ENCODE results near the gene SLC6A13. TPM values are rescaled to one million over a fixed set of nuclear protein-coding genes. Genes with fewer than 3 reads are reported as not detected.

The SLC6A13 gene
- total RNA-seq, 2 experiments from 2014 or later: 0.09 TPM; not detected in 1

GRCh38 chr12:252636-253035 lies 10.0 kb downstream of the SLC6A13 start:
- ChIA-PET CTCF (ENCODE audit: unreplicated experiment) (no interaction called here), POLR2A (interaction anchor here (0.5 kb wide), 1 partner anchor 226 kb away, joined by 6 read pairs; no protein-coding TSS in a partner anchor)
- BruUV-seq (replicated peaks): no TSS peak

GRCh38 chr12:247271-247670 lies 15.4 kb downstream of the SLC6A13 start:
- Histone ChIP-seq H3K9me3 (ENCODE audit: low read length) (peaks cover 6% of the 10 kb centered on the region; the same call in 1 of the 2 replicates), H4K20me1 (ENCODE audit: insufficient read depth, low read length) (no peaks in the 10 kb centered on the region), H3K4me1 (ENCODE audit: insufficient read depth, low read length, poor library complexity, severe bottlenecking) (no peaks in the 10 kb centered on the region), H3K36me3 (ENCODE audit: insufficient read depth, low read length) (no peaks in the 10 kb centered on the region), H3K4me3 (ENCODE audit: low read depth, low read length, poor library complexity, severe bottlenecking) (no peak overlapping the region), H3K27ac (ENCODE audit: low read depth, low read length, poor library complexity, severe bottlenecking) (no peak overlapping the region), H2AFZ (ENCODE audit: low read length) (no peak overlapping the region), H3K4me2 (ENCODE audit: low read length) (no peak overlapping the region), H3K9me2 (ENCODE audit: insufficient read depth, low read length) (0 out of 2 replicates have a peak, but pooled peaks cover 5% of the 10 kb centered on the region), H3K79me2 (ENCODE audit: insufficient read depth, low read depth, low read length) (no peaks in the 10 kb centered on the region)
- CTCF ChIA-PET (ENCODE audit: unreplicated experiment): no interaction called here
- POLR2A ChIA-PET: interaction anchor here (0.7 kb wide), 1 partner anchor 83 kb away, joined by 5 read pairs; no protein-coding TSS in a partner anchor
- BruUV-seq (replicated peaks): no TSS peak
- intact Hi-C loops (cut with micrococcal nuclease; ENCODE audit: unreplicated experiment): no loop called here
- TF ChIP-seq CTCF (conservative IDR thresholded peaks at IDR 0.05; ENCODE audit: low read length) (no peak), EZH2phosphoT487 (IDR thresholded peaks at IDR 0.05; ENCODE audit: borderline replicate concordance, low read depth, low read length) (no peak)
- DNase-seq (ENCODE audit: low spot score): no peak

More at GRCh38 chr12:252636-253035, 10.0 kb downstream of the SLC6A13 start:
- Histone ChIP-seq H3K4me1 (ENCODE audit: insufficient read depth, low read length, poor library complexity, severe bottlenecking) (no peaks in the 10 kb centered on the region), H4K20me1 (ENCODE audit: insufficient read depth, low read length) (no peaks in the 10 kb centered on the region), H3K9me3 (ENCODE audit: low read length) (no peaks in the 10 kb centered on the region), H3K4me3 (ENCODE audit: low read depth, low read length, poor library complexity, severe bottlenecking) (no peak overlapping the region), H3K4me2 (ENCODE audit: low read length) (no peak overlapping the region), H3K27ac (ENCODE audit: low read depth, low read length, poor library complexity, severe bottlenecking) (no peak overlapping the region), H2AFZ (ENCODE audit: low read length) (no peak overlapping the region), H3K36me3 (ENCODE audit: insufficient read depth, low read length) (no peaks in the 10 kb centered on the region), H3K79me2 (ENCODE audit: insufficient read depth, low read depth, low read length) (no peaks in the 10 kb centered on the region), H3K9me2 (ENCODE audit: insufficient read depth, low read length) (0 out of 2 replicates have a peak, but pooled peaks cover 5% of the 10 kb centered on the region)
- TF ChIP-seq EZH2phosphoT487 (IDR thresholded peaks at IDR 0.05; ENCODE audit: borderline replicate concordance, low read depth, low read length) (no peak), CTCF (conservative IDR thresholded peaks at IDR 0.05; ENCODE audit: low read length) (no peak)
- DNase-seq (ENCODE audit: low spot score): no peak
- intact Hi-C loops (cut with micrococcal nuclease; ENCODE audit: unreplicated experiment): no loop called here

- Histone ChIP-seq H2AFZ (ENCODE audit: low read length) (no peak overlapping the region), H4K20me1 (ENCODE audit: insufficient read depth, low read length) (no peaks in the 10 kb centered on the region), H3K4me2 (ENCODE audit: low read length) (no peak overlapping the region), H3K79me2 (ENCODE audit: insufficient read depth, low read depth, low read length) (no peaks in the 10 kb centered on the region), H3K4me1 (ENCODE audit: insufficient read depth, low read length, poor library complexity, severe bottlenecking) (no peaks in the 10 kb centered on the region), H3K9me3 (ENCODE audit: low read length) (peaks cover 6% of the 10 kb centered on the region; the same call in 1 of the 2 replicates), H3K9me2 (ENCODE audit: insufficient read depth, low read length) (0 out of 2 replicates have a peak, but pooled peaks cover 2% of the 10 kb centered on the region), H3K36me3 (ENCODE audit: insufficient read depth, low read length) (no peaks in the 10 kb centered on the region), H3K27ac (ENCODE audit: low read depth, low read length, poor library complexity, severe bottlenecking) (no peak overlapping the region), H3K4me3 (ENCODE audit: low read depth, low read length, poor library complexity, severe bottlenecking) (no peak overlapping the region)
- ChIA-PET POLR2A (no interaction called here), CTCF (ENCODE audit: unreplicated experiment) (no interaction called here)
- intact Hi-C loops (cut with micrococcal nuclease; ENCODE audit: unreplicated experiment): no loop called here
- BruUV-seq (replicated peaks): no TSS peak
- no peak for DNase-seq (ENCODE audit: low spot score)
- TF ChIP-seq EZH2phosphoT487 (IDR thresholded peaks at IDR 0.05; ENCODE audit: borderline replicate concordance, low read depth, low read length): no peak
- no peak for TF ChIP-seq CTCF (conservative IDR thresholded peaks at IDR 0.05; ENCODE audit: low read length)
Observed at GRCh38 chr12:243381-243780, 19.3 kb downstream of the SLC6A13 start.

All from OCI-LY7 (cell line).